Ascending aorta (tissue), 2 donors: ENCODE data around the gene RDH14. TPM values are rescaled to one million over a fixed set of nuclear protein-coding genes. Genes with fewer than 3 reads are reported as not detected.

Experiments
- DNase-seq, 2 donors: peaks; one replicate each; pipeline ENCODE4 v3.0.0-alpha.2; 2019; ENCODE audit warnings: low spot score in 2 of 2
- H3K27ac ChIP-seq, 2 donors: fragments of 200-600 bp; sonication (generic); one replicate each; pipeline ENCODE4 v1.5.1; 2016 to 2017; ENCODE audit warnings: mild to moderate bottlenecking in 1 of 2
- H3K27me3 ChIP-seq: fragments of 200-600 bp; sonication (generic); one replicate; pipeline ENCODE4 v1.5.1; 2017
- H3K36me3 ChIP-seq, 2 donors: fragments of 200-600 bp; sonication (generic); one replicate each; pipeline ENCODE4 v1.5.1; 2016
- H3K4me1 ChIP-seq, 2 donors: fragments of 200-600 bp; sonication (generic); one replicate each; pipeline ENCODE4 v1.5.1; 2016 to 2017; ENCODE audit warnings: mild to moderate bottlenecking in 1 of 2
- H3K4me3 ChIP-seq, 2 donors: fragments of 200-600 bp; sonication (generic); one replicate each; pipeline ENCODE4 v1.5.1; 2016 to 2017; ENCODE audit warnings: mild to moderate bottlenecking in 1 of 2
- H3K9me3 ChIP-seq, 2 donors: fragments of 200-600 bp; sonication (generic); one replicate each; pipeline ENCODE4 v1.5.1; 2016
- intact Hi-C: fragments of 100-400 bp; cut with DNase I; formaldehyde crosslinking; loops from one replicate; pipeline ENCODE4 v1.15.1; 2023
- total RNA-seq: library from RNA; depleted of rRNA; stranded (reverse); fragments of >200 nt; gene quantifications from one replicate; pipeline ENCODE4 v1.1.0, GENCODE V29; 2016
- TF ChIP-seq, protein P1 (sequence below), 3 experiments: fragments of 200-600 bp in 2 of 3; fragments of 450-650 bp in 1 of 3; sonication (generic) in 2 of 3; IDR thresholded peaks; one replicate each; pipeline ENCODE4 v1.5.1; 2016 to 2019; ENCODE audit warnings: antibody characterized with exemption in 3 of 3, mild to moderate bottlenecking in 1 of 3, moderate library complexity in 1 of 3

RDH14 gene
- total RNA-seq, 1 donor from 2014 or later, result 51.2 TPM

DNA sequence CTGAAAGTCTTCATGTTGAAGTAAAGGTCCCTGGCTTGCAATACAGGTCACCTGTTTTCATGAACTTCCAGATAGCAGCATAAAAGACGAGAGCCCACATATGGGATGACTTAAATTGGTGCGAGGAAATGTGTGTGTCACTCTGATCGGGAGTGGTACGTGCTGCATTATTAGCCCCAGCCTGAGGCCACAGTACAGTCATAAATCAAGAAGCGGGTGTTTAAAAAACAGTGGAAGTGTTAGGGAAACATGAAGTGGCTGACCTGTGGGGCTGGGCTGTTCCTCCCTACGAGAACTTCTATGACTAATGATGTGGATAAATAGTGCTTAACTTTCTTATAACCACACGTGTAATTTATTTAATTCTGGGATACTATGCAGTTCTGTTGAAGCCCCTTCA, 24.4 kb downstream of the RDH14 start:
- Histone ChIP-seq H3K9me3 (no peaks in the 10 kb centered on the region), H3K27ac (no peak overlapping the region), H3K36me3 (no peaks in the 10 kb centered on the region), H3K4me3 (no peak overlapping the region), H3K27me3 (no peaks in the 10 kb centered on the region), H3K4me1 (no peaks in the 10 kb centered on the region)
- TF ChIP-seq, protein P1, sequence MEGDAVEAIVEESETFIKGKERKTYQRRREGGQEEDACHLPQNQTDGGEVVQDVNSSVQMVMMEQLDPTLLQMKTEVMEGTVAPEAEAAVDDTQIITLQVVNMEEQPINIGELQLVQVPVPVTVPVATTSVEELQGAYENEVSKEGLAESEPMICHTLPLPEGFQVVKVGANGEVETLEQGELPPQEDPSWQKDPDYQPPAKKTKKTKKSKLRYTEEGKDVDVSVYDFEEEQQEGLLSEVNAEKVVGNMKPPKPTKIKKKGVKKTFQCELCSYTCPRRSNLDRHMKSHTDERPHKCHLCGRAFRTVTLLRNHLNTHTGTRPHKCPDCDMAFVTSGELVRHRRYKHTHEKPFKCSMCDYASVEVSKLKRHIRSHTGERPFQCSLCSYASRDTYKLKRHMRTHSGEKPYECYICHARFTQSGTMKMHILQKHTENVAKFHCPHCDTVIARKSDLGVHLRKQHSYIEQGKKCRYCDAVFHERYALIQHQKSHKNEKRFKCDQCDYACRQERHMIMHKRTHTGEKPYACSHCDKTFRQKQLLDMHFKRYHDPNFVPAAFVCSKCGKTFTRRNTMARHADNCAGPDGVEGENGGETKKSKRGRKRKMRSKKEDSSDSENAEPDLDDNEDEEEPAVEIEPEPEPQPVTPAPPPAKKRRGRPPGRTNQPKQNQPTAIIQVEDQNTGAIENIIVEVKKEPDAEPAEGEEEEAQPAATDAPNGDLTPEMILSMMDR (IDR thresholded peaks at IDR 0.05), result no peak
- no peak for DNase-seq
- intact Hi-C loops, result no loop called here

DNA sequence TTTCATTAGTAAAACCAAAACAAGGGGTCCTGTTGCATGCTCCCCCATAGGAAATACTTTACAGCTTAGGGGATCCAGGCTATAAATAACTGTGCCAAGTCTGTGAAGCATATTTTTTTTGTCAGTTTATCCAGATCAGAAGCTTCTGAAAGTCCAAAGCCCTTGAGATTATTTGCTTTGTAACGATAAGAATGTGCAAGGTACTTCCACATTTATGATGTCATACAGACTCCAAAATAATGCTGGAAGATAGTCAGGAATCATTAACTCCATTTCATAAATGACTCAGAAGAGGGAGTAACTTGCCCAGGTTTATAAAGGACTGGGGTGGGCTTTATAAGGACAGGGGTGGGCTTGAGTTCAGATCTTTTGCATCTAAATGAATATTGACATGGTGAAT, 29.3 kb downstream of the RDH14 start:
- TF ChIP-seq, protein P1 (IDR thresholded peaks at IDR 0.05), result no peak
- Histone ChIP-seq H3K27me3 (no peaks in the 10 kb centered on the region), H3K4me1 (no peaks in the 10 kb centered on the region), H3K4me3 (no peak overlapping the region), H3K36me3 (no peaks in the 10 kb centered on the region), H3K9me3 (no peaks in the 10 kb centered on the region), H3K27ac (no peak overlapping the region)
- intact Hi-C loops, result no loop called here
- no peak for DNase-seq

DNA sequence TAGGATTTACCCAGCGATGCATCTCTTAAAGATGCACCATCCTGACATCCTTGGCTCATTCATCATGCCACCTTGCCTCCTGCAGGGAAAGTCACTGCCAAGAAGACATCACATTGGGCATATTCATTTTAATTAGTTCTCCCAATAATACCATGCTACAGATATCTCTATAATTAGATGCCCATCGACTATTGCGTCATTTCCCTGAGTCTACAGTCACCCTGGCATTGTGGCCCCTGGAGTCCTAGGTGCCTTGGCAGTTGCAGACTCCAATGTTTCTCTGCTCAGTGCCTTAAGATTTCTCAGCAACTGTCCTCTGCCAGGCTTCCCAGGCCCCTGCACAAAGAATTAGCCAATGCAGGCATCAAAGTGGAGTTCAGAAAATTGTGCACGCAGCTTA, 32.6 kb downstream of the RDH14 start:
- intact Hi-C loops, result no loop called here
- TF ChIP-seq, protein P1 (IDR thresholded peaks at IDR 0.05), result no peak
- no peaks in the 10 kb centered on the region for H3K4me1 ChIP-seq
- H3K9me3 ChIP-seq, result no peaks in the 10 kb centered on the region
- H3K36me3 ChIP-seq, result no peaks in the 10 kb centered on the region
- H3K27ac ChIP-seq, result no peak overlapping the region
- H3K27me3 ChIP-seq, result no peaks in the 10 kb centered on the region
- H3K4me3 ChIP-seq, result no peak overlapping the region
- DNase-seq, result no peak

DNA sequence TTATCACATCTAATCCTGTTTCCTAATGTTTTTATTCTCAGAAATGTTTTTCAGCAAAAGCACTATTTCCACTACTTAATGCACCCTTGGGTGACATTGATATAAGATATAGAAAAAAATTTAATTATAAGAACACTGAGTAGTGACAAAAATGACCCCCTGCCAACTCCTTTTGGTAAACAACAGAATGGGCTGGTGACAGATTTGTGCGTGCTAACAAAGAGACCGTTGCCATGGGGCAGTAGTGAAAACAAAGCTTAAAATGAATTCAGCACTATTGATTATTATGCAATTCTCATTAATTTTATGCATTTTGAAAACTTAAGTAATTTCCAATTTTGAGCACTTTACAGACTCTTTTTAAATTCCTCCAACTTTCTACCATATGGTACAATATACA, 33.1 kb downstream of the RDH14 start:
- TF ChIP-seq, protein P1 (IDR thresholded peaks at IDR 0.05), result no peak
- Histone ChIP-seq H3K9me3 (no peaks in the 10 kb centered on the region), H3K36me3 (no peaks in the 10 kb centered on the region), H3K27me3 (no peaks in the 10 kb centered on the region), H3K27ac (no peak overlapping the region), H3K4me3 (no peak overlapping the region), H3K4me1 (no peaks in the 10 kb centered on the region)
- DNase-seq, result no peak
- intact Hi-C loops, result no loop called here

DNA sequence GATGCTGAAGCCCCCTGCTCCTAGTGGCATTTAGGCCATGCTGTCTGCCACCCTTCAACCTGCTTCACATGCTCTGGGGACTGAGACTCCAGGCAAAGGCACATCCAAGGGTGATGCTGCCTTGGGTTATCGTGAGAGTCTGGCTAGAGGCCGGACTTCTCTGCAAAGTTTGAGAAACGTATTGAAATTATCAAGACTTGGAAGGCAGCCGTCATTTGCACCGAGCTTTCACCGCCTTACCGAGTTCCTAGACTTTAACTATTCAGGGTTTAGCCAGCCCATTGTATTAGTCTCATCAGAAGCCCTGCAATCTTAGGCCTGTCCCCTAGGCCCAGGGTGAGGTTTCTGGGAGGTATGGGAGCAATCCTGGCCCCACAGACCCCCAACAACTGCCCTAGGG, 34.0 kb downstream of the RDH14 start:
- no peak overlapping the region for H3K4me3 ChIP-seq
- no peaks in the 10 kb centered on the region for H3K27me3 ChIP-seq
- H3K4me1 ChIP-seq, result no peaks in the 10 kb centered on the region
- no peaks in the 10 kb centered on the region for H3K36me3 ChIP-seq
- H3K27ac ChIP-seq, result no peak overlapping the region
- intact Hi-C loops, result no loop called here
- H3K9me3 ChIP-seq, result no peaks in the 10 kb centered on the region
- TF ChIP-seq, protein P1 (IDR thresholded peaks at IDR 0.05), result no peak
- no peak for DNase-seq

DNA sequence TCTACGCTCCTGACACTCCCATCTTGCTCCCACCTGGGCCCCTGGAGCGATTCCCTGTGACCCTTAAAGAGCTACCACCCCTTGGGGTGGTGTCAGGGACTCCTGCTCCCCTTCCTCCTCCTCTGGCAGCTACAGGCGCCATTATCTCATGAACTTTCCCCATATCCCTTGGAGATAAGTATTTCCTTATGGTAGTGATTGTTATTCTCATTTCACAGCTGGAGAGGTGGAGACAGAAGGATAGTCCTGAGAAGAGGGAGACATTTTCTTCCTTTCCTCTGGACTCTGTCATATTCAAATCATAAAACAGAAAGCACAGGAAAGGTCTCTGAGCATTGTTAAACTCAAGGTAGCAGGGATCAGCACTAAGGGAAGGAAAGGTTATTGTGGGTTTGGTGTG, 34.6 kb downstream of the RDH14 start:
- TF ChIP-seq, protein P1 (IDR thresholded peaks at IDR 0.05), result no peak
- Histone ChIP-seq H3K27me3 (no peaks in the 10 kb centered on the region), H3K4me3 (no peak overlapping the region), H3K4me1 (peaks cover 0 to 3% of the 10 kb centered on the region in 2 donors), H3K27ac (no peak overlapping the region), H3K9me3 (no peaks in the 10 kb centered on the region), H3K36me3 (no peaks in the 10 kb centered on the region)
- DNase-seq, result no peak
- intact Hi-C loops, result no loop called here
